ENCODE measurements around the gene CYBC1. TPM values are rescaled to one million over a fixed set of nuclear protein-coding genes. Genes with fewer than 3 reads are reported as not detected.
A peak's percentile ranks its signal among the peaks of the same experiment; 100 is the strongest.

The CYBC1 gene
- total RNA-seq, 1 experiment from 2014 or later: 71.7 TPM

- TF ChIP-seq E2F4 (CRISPR knock-in tag; IDR thresholded peaks at IDR 0.05; ENCODE audit: borderline replicate concordance, low read depth): 0 out of 2 replicates have a peak, but pooled peaks have one; percentile 59
- peak; percentile 94 for TF ChIP-seq FOXP1 (CRISPR knock-in tag; IDR thresholded peaks at IDR 0.05; ENCODE audit: borderline replicate concordance)
- TF ChIP-seq ATF6 (CRISPR knock-in tag; IDR thresholded peaks at IDR 0.05): no peak
- no peak for TF ChIP-seq AR (CRISPR knock-in tag; IDR thresholded peaks at IDR 0.05)
- TF ChIP-seq NR2C2 (CRISPR knock-in tag; IDR thresholded peaks at IDR 0.05): no peak
- TF ChIP-seq E2F1 (CRISPR knock-in tag; IDR thresholded peaks at IDR 0.05): no peak
- no peak for TF ChIP-seq NFATC4 (CRISPR knock-in tag; IDR thresholded peaks at IDR 0.05)
- no peak for TF ChIP-seq ZMAT4 (CRISPR knock-in tag; IDR thresholded peaks at IDR 0.05)
- no peak for TF ChIP-seq ZNF425 (CRISPR knock-in tag; conservative IDR thresholded peaks at IDR 0.05)
- TF ChIP-seq ZNF121 (CRISPR knock-in tag; IDR thresholded peaks at IDR 0.05): no peak
- TF ChIP-seq EMX1 (CRISPR knock-in tag; IDR thresholded peaks at IDR 0.05): no peak
These were observed 32.3 kb downstream of the CYBC1 start, which contains the start of the genes HEXD and OGFOD3 (continued) for GRCh38 chr17:82418001-82418986.

- ATAC-seq: no peak
- H3K27ac Mint-ChIP-seq: no peak overlapping the region
- H3K36me3 Mint-ChIP-seq: peaks cover 16% of the 10 kb centered on the region
- no peaks in the 10 kb centered on the region for H3K9me3 Mint-ChIP-seq
- DNase-seq (ENCODE audit: low spot score): no peak
- no peaks in the 10 kb centered on the region for H3K27me3 Mint-ChIP-seq (ENCODE audit: low read depth)
- no peak overlapping the region for H3K4me3 Mint-ChIP-seq
- ChIA-PET CTCF (interaction anchor here (0.7 to 1.0 kb wide), 2 partner anchors 22 to 65 kb away, joined by 3 to 4 read pairs; no protein-coding TSS in a partner anchor), POLR2A (interaction anchor here (0.7 kb wide), 1 partner anchor 100 kb away, joined by 3 read pairs; no protein-coding TSS in a partner anchor)
- H3K4me1 Mint-ChIP-seq: peaks cover 13% of the 10 kb centered on the region
- TF ChIP-seq ESRRA (CRISPR knock-in tag; IDR thresholded peaks at IDR 0.05; ENCODE audit: borderline replicate concordance): no peak
- TF ChIP-seq ZNF121 (CRISPR knock-in tag; IDR thresholded peaks at IDR 0.05): no peak
- no peak for TF ChIP-seq USF2 (CRISPR knock-in tag; IDR thresholded peaks at IDR 0.05)
- TF ChIP-seq ZNF281 (CRISPR knock-in tag; IDR thresholded peaks at IDR 0.05): no peak
- TF ChIP-seq TP53 (CRISPR knock-in tag; IDR thresholded peaks at IDR 0.05): no peak
- TF ChIP-seq E2F5 (CRISPR knock-in tag; IDR thresholded peaks at IDR 0.05): no peak
- no peak for TF ChIP-seq NR1H2 (CRISPR knock-in tag; IDR thresholded peaks at IDR 0.05)
These were observed 33.8 kb downstream of the CYBC1 start for GRCh38 chr17:82416771-82417170.

Data from WTC11 (cell line).